CD4-positive, CD25-positive, alpha-beta regulatory T cell (primary cell): ENCODE data around the gene PTPRT. TPM values are rescaled to one million over a fixed set of nuclear protein-coding genes. Genes with fewer than 3 reads are reported as not detected.

ENCODE experiments used
- ATAC-seq, 2 donors: fragments of 150-1000 bp; cut with Tn5 transposase; one replicate each; pipeline ENCODE4 v1.10.0; 2021; ENCODE audit warnings: low read depth in 2 of 2, moderate number of reproducible peaks in 2 of 2, moderate library complexity in 1 of 2
- DNase-seq, 3 donors: peaks; one replicate each; pipeline versions ENCODE4 v3.0.0 to v3.0.0-alpha.2; 2012 to 2022; ENCODE audit warnings: mixed read lengths in 1 of 3
- H3K27ac ChIP-seq: one replicate; pipeline ENCODE4 v1.7.0; 2013; ENCODE audit warnings: mild to moderate bottlenecking, low read length; ENCODE audit not compliant: insufficient read depth, poor library complexity, severe bottlenecking
- H3K27me3 ChIP-seq: one replicate; pipeline ENCODE4 v1.7.0; 2013; ENCODE audit warnings: low read length; ENCODE audit not compliant: control insufficient read depth, insufficient read depth
- H3K36me3 ChIP-seq: one replicate; pipeline ENCODE4 v1.7.0; 2013; ENCODE audit warnings: mild to moderate bottlenecking, low read length, moderate library complexity; ENCODE audit not compliant: control insufficient read depth, insufficient read depth
- H3K4me1 ChIP-seq: 2 replicates; pipeline ENCODE4 v1.7.0; 2013; ENCODE audit warnings: mild to moderate bottlenecking, low read length; ENCODE audit not compliant: insufficient read depth, control insufficient read depth, poor library complexity, severe bottlenecking
- H3K4me3 ChIP-seq: one replicate; pipeline ENCODE4 v1.7.0; 2013; ENCODE audit warnings: low read depth, mild to moderate bottlenecking, low read length, moderate library complexity
- H3K9me3 ChIP-seq, 2 experiments: 1 replicate in 1 of 2; 2 replicates in 1 of 2; pipeline ENCODE4 v1.7.0; 2013; ENCODE audit warnings: low read length in 2 of 2, mild to moderate bottlenecking in 1 of 2, moderate library complexity in 1 of 2; ENCODE audit not compliant: control insufficient read depth in 2 of 2
- H3K27ac Mint-ChIP-seq, 3 donors: one replicate each; pipeline ENCODE4 v1.8.0; 2020 to 2022; ENCODE audit warnings: mild to moderate bottlenecking in 3 of 3, mixed read lengths in 3 of 3, moderate library complexity in 2 of 3
- H3K27me3 Mint-ChIP-seq: one replicate; pipeline ENCODE4 v1.8.0; 2022; ENCODE audit warnings: mild to moderate bottlenecking, mixed read lengths
- H3K36me3 Mint-ChIP-seq: one replicate; pipeline ENCODE4 v1.8.0; 2020; ENCODE audit warnings: mixed read lengths
- H3K4me1 Mint-ChIP-seq, 4 donors: one replicate each; pipeline ENCODE4 v1.8.0; 2020 to 2022; ENCODE audit warnings: mixed read lengths in 4 of 4, mild to moderate bottlenecking in 1 of 4
- H3K4me3 Mint-ChIP-seq, 4 donors: one replicate each; pipeline ENCODE4 v1.8.0; 2020 to 2022; ENCODE audit warnings: mild to moderate bottlenecking in 4 of 4, mixed read lengths in 4 of 4, moderate library complexity in 3 of 4
- H3K9me3 Mint-ChIP-seq, 7 donors: one replicate each; pipeline ENCODE4 v1.8.0; 2020 to 2022; ENCODE audit warnings: mixed read lengths in 7 of 7, mild to moderate bottlenecking in 3 of 7, moderate library complexity in 2 of 7
- polyA plus RNA-seq, 4 donors: library from polyadenylated mRNA; unstranded; fragments of 300-500 nt; fragmentation: Illumina TruSeq; gene quantifications; one replicate each; pipeline ENCODE4 v1.2.3, GENCODE V29; 2021
- total RNA-seq: library from RNA; stranded (reverse); gene quantifications from one replicate; pipeline ENCODE4 v1.2.3, GENCODE V29; 2022

Gene PTPRT
- total and polyA plus RNA-seq, 5 donors from 2014 or later, result not detected

- Histone ChIP-seq H3K27me3 (no peaks in the 10 kb centered on the region), H3K4me3 (no peak overlapping the region), H3K27ac (no peak overlapping the region), H3K36me3 (no peaks in the 10 kb centered on the region), H3K9me3 (peaks cover 0 to 2% of the 10 kb centered on the region in 2 experiments), H3K4me1 (no peaks in the 10 kb centered on the region)
- DNase-seq (no peak), ATAC-seq (no peak)
- Mint-ChIP-seq H3K4me3 (no peak overlapping the region), H3K27me3 (no peaks in the 10 kb centered on the region), H3K27ac (no peak overlapping the region), H3K36me3 (no peaks in the 10 kb centered on the region), H3K9me3 (peaks cover 0 to 4% (median 0%) of the 10 kb centered on the region in 7 donors), H3K4me1 (no peaks in the 10 kb centered on the region)
Measured at GRCh38 chr20:42752620-42753019, 437.1 kb downstream of the PTPRT start.

- no peak overlapping the region for H3K4me3 Mint-ChIP-seq
- no peak overlapping the region for H3K27ac Mint-ChIP-seq
- H3K4me1 Mint-ChIP-seq, result no peaks in the 10 kb centered on the region
- no peak overlapping the region for H3K27ac ChIP-seq
- no peak overlapping the region for H3K4me3 ChIP-seq
- H3K9me3 Mint-ChIP-seq, result peaks cover 0 to 4% (median 0%) of the 10 kb centered on the region in 7 donors
- no peaks in the 10 kb centered on the region for H3K27me3 ChIP-seq
- H3K36me3 Mint-ChIP-seq, result no peaks in the 10 kb centered on the region
- DNase-seq, result no peak
- peaks cover 0 to 2% of the 10 kb centered on the region in 2 experiments for H3K9me3 ChIP-seq
- H3K4me1 ChIP-seq, result no peaks in the 10 kb centered on the region
- no peak for ATAC-seq
- no peaks in the 10 kb centered on the region for H3K36me3 ChIP-seq
- H3K27me3 Mint-ChIP-seq, result no peaks in the 10 kb centered on the region
Measured at GRCh38 chr20:42749556-42749955, 440.1 kb downstream of the PTPRT start.

- no peak overlapping the region for H3K4me3 Mint-ChIP-seq
- no peak overlapping the region for H3K4me3 ChIP-seq
- no peaks in the 10 kb centered on the region for H3K4me1 Mint-ChIP-seq
- no peaks in the 10 kb centered on the region for H3K36me3 ChIP-seq
- peaks cover 0 to 2% of the 10 kb centered on the region in 2 experiments for H3K9me3 ChIP-seq
- H3K27ac Mint-ChIP-seq, result no peak overlapping the region
- H3K27ac ChIP-seq, result no peak overlapping the region
- H3K4me1 ChIP-seq, result no peaks in the 10 kb centered on the region
- DNase-seq (no peak), ATAC-seq (no peak)
- H3K9me3 Mint-ChIP-seq, result peaks cover 0 to 4% (median 1%) of the 10 kb centered on the region in 7 donors
- no peaks in the 10 kb centered on the region for H3K27me3 Mint-ChIP-seq
- H3K27me3 ChIP-seq, result no peaks in the 10 kb centered on the region
- no peaks in the 10 kb centered on the region for H3K36me3 Mint-ChIP-seq
Measured at GRCh38 chr20:42747765-42748411, 441.8 kb downstream of the PTPRT start.

- H3K4me1 Mint-ChIP-seq, result no peaks in the 10 kb centered on the region
- Histone ChIP-seq H3K27ac (no peak overlapping the region), H3K36me3 (no peaks in the 10 kb centered on the region), H3K4me1 (no peaks in the 10 kb centered on the region), H3K9me3 (peaks cover 0 to 2% of the 10 kb centered on the region in 2 experiments), H3K27me3 (no peaks in the 10 kb centered on the region), H3K4me3 (no peak overlapping the region)
- H3K4me3 Mint-ChIP-seq, result no peak overlapping the region
- H3K27ac Mint-ChIP-seq, result no peak overlapping the region
- H3K27me3 Mint-ChIP-seq, result no peaks in the 10 kb centered on the region
- no peaks in the 10 kb centered on the region for H3K36me3 Mint-ChIP-seq
- ATAC-seq (no peak), DNase-seq (no peak)
- peaks cover 0 to 6% (median 2%) of the 10 kb centered on the region in 7 donors for H3K9me3 Mint-ChIP-seq
Measured at GRCh38 chr20:42744756-42745465, 444.8 kb downstream of the PTPRT start.

- ATAC-seq (no peak), DNase-seq (no peak)
- H3K4me3 Mint-ChIP-seq, result no peak overlapping the region
- no peaks in the 10 kb centered on the region for H3K27me3 Mint-ChIP-seq
- no peaks in the 10 kb centered on the region for H3K4me1 ChIP-seq
- H3K36me3 ChIP-seq, result no peaks in the 10 kb centered on the region
- H3K9me3 ChIP-seq, result no peaks in the 10 kb centered on the region
- H3K27me3 ChIP-seq, result no peaks in the 10 kb centered on the region
- no peak overlapping the region for H3K27ac Mint-ChIP-seq
- H3K4me1 Mint-ChIP-seq, result no peaks in the 10 kb centered on the region
- H3K27ac ChIP-seq, result no peak overlapping the region
- H3K4me3 ChIP-seq, result no peak overlapping the region
- H3K9me3 Mint-ChIP-seq, result peaks cover 0 to 6% (median under 1%) of the 10 kb centered on the region in 7 donors
- no peaks in the 10 kb centered on the region for H3K36me3 Mint-ChIP-seq
Measured at GRCh38 chr20:42742926-42743325, 446.8 kb downstream of the PTPRT start.

GRCh38 chr20:42741906-42742305 lies 447.8 kb downstream of the PTPRT start:
- DNase-seq (no peak), ATAC-seq (no peak)
- Histone ChIP-seq H3K9me3 (no peaks in the 10 kb centered on the region), H3K4me3 (no peak overlapping the region), H3K4me1 (no peaks in the 10 kb centered on the region), H3K27me3 (no peaks in the 10 kb centered on the region), H3K27ac (no peak overlapping the region), H3K36me3 (no peaks in the 10 kb centered on the region)
- H3K27me3 Mint-ChIP-seq, result no peaks in the 10 kb centered on the region
- H3K27ac Mint-ChIP-seq, result no peak overlapping the region
- no peak overlapping the region for H3K4me3 Mint-ChIP-seq
- peaks cover 0 to 7% (median 0%) of the 10 kb centered on the region in 7 donors for H3K9me3 Mint-ChIP-seq
- H3K4me1 Mint-ChIP-seq, result no peaks in the 10 kb centered on the region
- no peaks in the 10 kb centered on the region for H3K36me3 Mint-ChIP-seq

- H3K4me3 Mint-ChIP-seq, result no peak overlapping the region
Measured at GRCh38 chr20:42740226-42740870, 449.4 kb downstream of the PTPRT start.

More at GRCh38 chr20:42740226-42740870, 449.4 kb downstream of the PTPRT start:
- H3K9me3 Mint-ChIP-seq, result peaks cover 0 to 7% (median 2%) of the 10 kb centered on the region in 7 donors
- Histone ChIP-seq H3K27ac (no peak overlapping the region), H3K4me3 (no peak overlapping the region), H3K9me3 (no peaks in the 10 kb centered on the region), H3K27me3 (no peaks in the 10 kb centered on the region), H3K4me1 (no peaks in the 10 kb centered on the region), H3K36me3 (no peaks in the 10 kb centered on the region)
- ATAC-seq (no peak), DNase-seq (no peak)
- no peaks in the 10 kb centered on the region for H3K4me1 Mint-ChIP-seq
- H3K27me3 Mint-ChIP-seq, result no peaks in the 10 kb centered on the region
- H3K36me3 Mint-ChIP-seq, result no peaks in the 10 kb centered on the region
- no peak overlapping the region for H3K27ac Mint-ChIP-seq
